Neural cell (in vitro differentiated cells): ENCODE measurements around the gene WNT6.

Experiments
- EP300 ChIP-seq: fragments of 450-650 bp; conservative IDR thresholded peaks from 2 replicates; pipeline ENCODE4 v1.6.1; 2014; ENCODE audit warnings: antibody characterized with exemption, mild to moderate bottlenecking, moderate library complexity; ENCODE audit not compliant: poor library complexity, severe bottlenecking
- SMC3 ChIP-seq: fragments of 450-650 bp; conservative IDR thresholded peaks from 2 replicates; pipeline ENCODE4 v1.6.1; 2014; ENCODE audit warnings: antibody characterized with exemption, mild to moderate bottlenecking, moderate library complexity; ENCODE audit not compliant: poor library complexity
- TF ChIP-seq, protein P1 (sequence below): fragments of 450-650 bp; IDR thresholded peaks from 2 replicates; pipeline ENCODE4 v1.5.1; 2014; ENCODE audit warnings: antibody characterized with exemption, mild to moderate bottlenecking, moderate library complexity; ENCODE audit not compliant: poor library complexity, severe bottlenecking

DNA sequence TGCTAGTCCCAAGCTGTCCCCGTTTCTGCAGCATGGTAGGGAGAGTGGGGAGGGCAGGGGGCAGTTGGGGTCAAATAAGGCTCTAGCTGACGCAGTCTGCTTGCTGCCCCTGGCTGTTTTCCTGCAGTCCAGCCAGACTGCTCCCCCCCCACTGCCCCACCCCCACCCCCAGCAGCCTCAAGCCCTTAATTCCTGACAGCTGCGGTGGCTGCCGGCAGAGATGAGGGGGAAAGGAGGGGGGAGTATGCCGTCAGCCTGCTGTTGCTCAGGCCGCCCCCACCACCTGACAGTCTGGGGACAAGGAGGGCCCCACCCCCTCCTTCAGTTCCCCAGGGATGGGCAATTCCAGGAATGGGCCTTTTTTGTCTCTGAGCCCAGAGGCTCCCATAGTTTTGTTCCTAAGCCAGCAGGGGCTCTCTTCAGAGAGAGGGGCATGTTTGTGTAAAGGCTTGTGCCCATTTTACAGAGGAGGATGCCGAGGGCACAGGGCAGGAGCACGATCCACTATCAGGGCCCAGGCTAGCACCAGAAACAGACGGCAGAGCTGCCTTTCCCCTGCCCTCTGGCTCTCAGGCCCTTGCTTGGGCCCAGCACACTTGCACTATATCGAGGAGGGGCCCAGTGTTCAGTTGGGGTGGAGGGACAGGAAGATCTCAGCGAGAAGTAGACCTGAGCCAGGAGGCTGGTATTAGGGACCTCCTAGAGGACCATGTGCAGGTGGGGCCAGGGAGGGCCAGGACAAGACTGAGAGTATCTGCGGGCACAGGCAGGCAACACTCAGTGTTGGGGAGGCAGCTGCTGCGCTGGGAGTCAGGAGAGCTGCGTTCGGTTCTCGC, 19.5 kb downstream of the WNT6 start:
- TF ChIP-seq, protein P1, sequence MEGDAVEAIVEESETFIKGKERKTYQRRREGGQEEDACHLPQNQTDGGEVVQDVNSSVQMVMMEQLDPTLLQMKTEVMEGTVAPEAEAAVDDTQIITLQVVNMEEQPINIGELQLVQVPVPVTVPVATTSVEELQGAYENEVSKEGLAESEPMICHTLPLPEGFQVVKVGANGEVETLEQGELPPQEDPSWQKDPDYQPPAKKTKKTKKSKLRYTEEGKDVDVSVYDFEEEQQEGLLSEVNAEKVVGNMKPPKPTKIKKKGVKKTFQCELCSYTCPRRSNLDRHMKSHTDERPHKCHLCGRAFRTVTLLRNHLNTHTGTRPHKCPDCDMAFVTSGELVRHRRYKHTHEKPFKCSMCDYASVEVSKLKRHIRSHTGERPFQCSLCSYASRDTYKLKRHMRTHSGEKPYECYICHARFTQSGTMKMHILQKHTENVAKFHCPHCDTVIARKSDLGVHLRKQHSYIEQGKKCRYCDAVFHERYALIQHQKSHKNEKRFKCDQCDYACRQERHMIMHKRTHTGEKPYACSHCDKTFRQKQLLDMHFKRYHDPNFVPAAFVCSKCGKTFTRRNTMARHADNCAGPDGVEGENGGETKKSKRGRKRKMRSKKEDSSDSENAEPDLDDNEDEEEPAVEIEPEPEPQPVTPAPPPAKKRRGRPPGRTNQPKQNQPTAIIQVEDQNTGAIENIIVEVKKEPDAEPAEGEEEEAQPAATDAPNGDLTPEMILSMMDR: no peak
- TF ChIP-seq SMC3: no peak
- TF ChIP-seq EP300: no peak
